GM18907 (cell line): Measurements from ENCODE around the gene PRSS56.

Source experiments
- ATAC-seq: cut with Tn5 transposase; IDR thresholded peaks from one replicate; pipeline ENCODE4 v1.9.1; 2021; ENCODE audit warnings: mild to moderate bottlenecking, moderate library complexity; ENCODE audit not compliant: unreplicated experiment

The PRSS56 gene

GRCh38 chr2:232486558-232487384 lies 33.4 kb upstream of the PRSS56 start:
- ATAC-seq: no peak

- no peak for ATAC-seq
Measured at GRCh38 chr2:232487385-232488096, 32.6 kb upstream of the PRSS56 start, which contains the start of gene ECEL1. Gene ECEL1 (minus strand): TSS chr2:232487834. CDS start chr2:232486653, 1,181 bp downstream.

GRCh38 chr2:232488097-232488711 lies 32.0 kb upstream of the PRSS56 start:
- no peak for ATAC-seq

GRCh38 chr2:232488721-232489300 lies 31.4 kb upstream of the PRSS56 start:
- no peak for ATAC-seq

- no peak for ATAC-seq
Measured at GRCh38 chr2:232489516-232490220, 30.5 kb upstream of the PRSS56 start.

GRCh38 chr2:232490221-232491138 lies 29.7 kb upstream of the PRSS56 start:
- ATAC-seq: no peak

GRCh38 chr2:232491139-232491780 lies 28.9 kb upstream of the PRSS56 start:
- no peak for ATAC-seq

- ATAC-seq: no peak
Measured at GRCh38 chr2:232492236-232492848, 27.8 kb upstream of the PRSS56 start.

- ATAC-seq: no peak
Measured at GRCh38 chr2:232492963-232493700, 27.1 kb upstream of the PRSS56 start.

- no peak for ATAC-seq
Measured at GRCh38 chr2:232493701-232494474, 26.3 kb upstream of the PRSS56 start.

- ATAC-seq: no peak
Measured at GRCh38 chr2:232494542-232494941, 25.6 kb upstream of the PRSS56 start.

GRCh38 chr2:232495292-232495691 lies 24.9 kb upstream of the PRSS56 start:
- no peak for ATAC-seq

GRCh38 chr2:232496501-232497270 lies 23.5 kb upstream of the PRSS56 start:
- ATAC-seq: no peak

- no peak for ATAC-seq
Measured at GRCh38 chr2:232497348-232497747, 22.8 kb upstream of the PRSS56 start.

- ATAC-seq: no peak
Measured at GRCh38 chr2:232498452-232498851, 21.7 kb upstream of the PRSS56 start.

- no peak for ATAC-seq
Measured at GRCh38 chr2:232501331-232501771, 18.8 kb upstream of the PRSS56 start.
